K562 (cell line): ENCODE results near the gene HEY2.

Experiments used
- BRF1 ChIP-seq: IDR thresholded peaks from 3 replicates; pipeline ENCODE4 v1.6.1; 2011; ENCODE audit warnings: borderline replicate concordance, mild to moderate bottlenecking; ENCODE audit not compliant: insufficient read length; ENCODE audit errors: extremely low read depth
- ZNF165 ChIP-seq: fragments of 250-450 bp; sonication (Bioruptor Pico); IDR thresholded peaks from 2 replicates; pipeline ENCODE4 v1.4.0; 2020; ENCODE audit warnings: borderline replicate concordance
- ZNF224 ChIP-seq: sonication (generic); formaldehyde crosslinking; IDR thresholded peaks from 2 replicates; pipeline ENCODE4 v1.8.0; 2022; ENCODE audit warnings: mild to moderate bottlenecking, missing genetic modification reagents
- ZNF780A ChIP-seq: fragments of 250-450 bp; sonication (Bioruptor Pico); IDR thresholded peaks from 2 replicates; pipeline ENCODE4 v1.5.0; 2021; ENCODE audit warnings: mild to moderate bottlenecking
- TF ChIP-seq, protein P1 (sequence below), 2 experiments: fragments of 450-650 bp; IDR thresholded peaks; 2 replicates each; pipeline ENCODE4 v1.6.1; 2016; ENCODE audit warnings: mild to moderate bottlenecking in 2 of 2, borderline replicate concordance in 1 of 2, low read depth in 1 of 2, moderate library complexity in 1 of 2
- TF ChIP-seq, protein P2 (sequence below): sonication (generic); formaldehyde crosslinking; IDR thresholded peaks from 2 replicates; pipeline ENCODE4 v1.8.1; 2022; ENCODE audit warnings: missing genetic modification reagents
- TF ChIP-seq, protein P3 (sequence below), 3 experiments: IDR thresholded peaks in 2 of 3; conservative IDR thresholded peaks in 1 of 3; 2 replicates each; pipeline ENCODE4 v1.5.1; 2011 to 2012; ENCODE audit warnings: low read length in 3 of 3, mild to moderate bottlenecking in 3 of 3, control low read depth in 2 of 3, improper control_type of control experiment in 1 of 3, inconsistent platforms in 1 of 3, low read depth in 1 of 3, mixed read lengths in 1 of 3, moderate library complexity in 1 of 3; ENCODE audit not compliant: insufficient read depth in 2 of 3

DNA sequence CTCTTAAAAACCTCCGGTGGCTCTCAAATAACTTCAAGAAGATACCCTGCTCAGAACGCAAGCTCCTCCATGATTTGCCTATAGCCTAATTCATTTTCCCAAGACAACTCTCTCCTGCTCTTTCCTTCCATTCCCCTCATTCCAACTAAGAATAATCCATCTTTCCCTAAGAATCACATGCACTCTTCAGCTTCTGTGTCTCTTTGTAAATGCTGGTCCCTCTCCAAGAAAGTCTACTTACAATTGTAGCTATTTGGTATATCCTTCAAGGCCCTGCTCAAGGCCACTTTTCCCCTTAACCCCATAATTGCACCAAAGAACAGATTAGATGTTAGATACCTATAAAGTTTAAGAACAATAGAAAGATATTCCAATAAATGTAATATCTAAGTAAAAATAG is 7.4 kb upstream of the HEY2 start:
- TF ChIP-seq ZNF165 (no peak), BRF1 (no peak), ZNF780A (no peak), ZNF224 (CRISPR knock-in tag) (no peak)
- TF ChIP-seq, protein P1, sequence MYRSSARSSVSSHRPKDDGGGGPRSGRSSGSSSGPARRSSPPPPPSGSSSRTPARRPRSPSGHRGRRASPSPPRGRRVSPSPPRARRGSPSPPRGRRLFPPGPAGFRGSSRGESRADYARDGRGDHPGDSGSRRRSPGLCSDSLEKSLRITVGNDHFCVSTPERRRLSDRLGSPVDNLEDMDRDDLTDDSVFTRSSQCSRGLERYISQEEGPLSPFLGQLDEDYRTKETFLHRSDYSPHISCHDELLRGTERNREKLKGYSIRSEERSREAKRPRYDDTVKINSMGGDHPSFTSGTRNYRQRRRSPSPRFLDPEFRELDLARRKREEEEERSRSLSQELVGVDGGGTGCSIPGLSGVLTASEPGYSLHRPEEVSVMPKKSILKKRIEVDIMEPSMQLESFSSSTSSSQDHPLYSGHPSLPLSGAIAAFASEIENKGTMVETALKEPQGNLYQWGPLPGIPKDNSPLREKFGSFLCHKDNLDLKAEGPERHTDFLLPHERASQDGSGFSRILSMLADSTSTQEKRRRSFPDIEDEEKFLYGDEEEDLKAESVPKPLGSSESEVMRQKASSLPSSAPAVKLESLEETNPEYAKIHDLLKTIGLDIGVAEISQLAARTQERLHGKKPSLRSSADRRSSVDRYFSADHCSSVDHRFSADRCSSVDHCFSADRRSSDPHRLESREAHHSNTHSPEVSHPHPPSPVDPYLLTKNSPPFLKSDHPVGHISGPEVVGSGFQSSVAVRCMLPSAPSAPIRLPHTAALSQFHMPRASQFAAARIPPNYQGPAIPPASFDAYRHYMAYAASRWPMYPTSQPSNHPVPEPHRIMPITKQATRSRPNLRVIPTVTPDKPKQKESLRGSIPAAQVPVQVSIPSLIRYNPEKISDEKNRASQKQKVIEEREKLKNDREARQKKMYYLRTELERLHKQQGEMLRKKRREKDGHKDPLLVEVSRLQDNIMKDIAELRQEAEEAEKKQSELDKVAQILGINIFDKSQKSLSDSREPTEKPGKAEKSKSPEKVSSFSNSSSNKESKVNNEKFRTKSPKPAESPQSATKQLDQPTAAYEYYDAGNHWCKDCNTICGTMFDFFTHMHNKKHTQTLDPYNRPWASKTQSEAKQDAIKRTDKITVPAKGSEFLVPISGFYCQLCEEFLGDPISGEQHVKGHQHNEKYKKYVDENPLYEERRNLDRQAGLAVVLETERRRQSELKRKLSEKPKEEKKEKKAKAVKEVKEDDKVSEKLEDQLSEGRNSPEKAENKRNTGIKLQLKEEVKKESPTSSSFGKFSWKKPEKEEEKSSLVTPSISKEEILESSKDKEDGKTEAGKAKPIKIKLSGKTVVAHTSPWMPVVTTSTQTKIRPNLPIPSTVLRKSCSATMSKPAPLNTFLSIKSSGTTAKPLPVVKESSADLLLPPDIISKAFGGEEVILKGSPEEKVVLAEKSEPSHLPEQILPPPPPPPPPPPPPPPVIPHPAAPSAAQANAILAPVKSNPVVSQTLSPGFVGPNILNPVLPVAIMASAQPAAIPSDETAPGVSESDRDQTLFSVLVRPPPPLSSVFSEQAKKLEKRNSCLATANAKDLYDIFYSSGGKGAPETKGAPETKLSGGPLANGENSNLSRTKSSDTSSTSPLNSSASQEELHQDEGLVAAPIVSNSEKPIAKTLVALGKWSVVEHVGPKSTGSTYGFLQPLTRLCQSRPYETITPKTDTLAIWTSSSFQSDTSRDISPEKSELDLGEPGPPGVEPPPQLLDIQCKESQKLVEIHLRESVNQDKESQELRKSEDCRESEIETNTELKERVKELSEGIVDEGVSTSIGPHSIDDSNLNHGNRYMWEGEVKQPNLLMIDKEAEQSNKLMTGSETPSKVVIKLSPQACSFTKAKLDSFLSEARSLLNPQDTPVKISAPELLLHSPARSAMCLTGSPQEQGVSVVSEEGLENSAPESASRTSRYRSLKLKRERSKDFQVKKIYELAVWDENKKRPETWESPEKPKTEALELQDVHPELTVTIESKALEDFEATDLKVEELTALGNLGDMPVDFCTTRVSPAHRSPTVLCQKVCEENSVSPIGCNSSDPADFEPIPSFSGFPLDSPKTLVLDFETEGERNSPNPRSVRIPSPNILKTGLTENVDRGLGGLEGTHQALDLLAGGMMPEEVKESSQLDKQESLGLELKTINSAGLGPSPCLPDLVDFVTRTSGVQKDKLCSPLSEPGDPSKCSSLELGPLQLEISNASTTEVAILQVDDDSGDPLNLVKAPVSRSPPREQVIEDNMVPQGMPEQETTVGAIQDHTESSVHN (IDR thresholded peaks at IDR 0.05; ENCODE audit: borderline replicate concordance in 1 of 2, low read depth in 1 of 2), result no peak
- TF ChIP-seq, protein P2, sequence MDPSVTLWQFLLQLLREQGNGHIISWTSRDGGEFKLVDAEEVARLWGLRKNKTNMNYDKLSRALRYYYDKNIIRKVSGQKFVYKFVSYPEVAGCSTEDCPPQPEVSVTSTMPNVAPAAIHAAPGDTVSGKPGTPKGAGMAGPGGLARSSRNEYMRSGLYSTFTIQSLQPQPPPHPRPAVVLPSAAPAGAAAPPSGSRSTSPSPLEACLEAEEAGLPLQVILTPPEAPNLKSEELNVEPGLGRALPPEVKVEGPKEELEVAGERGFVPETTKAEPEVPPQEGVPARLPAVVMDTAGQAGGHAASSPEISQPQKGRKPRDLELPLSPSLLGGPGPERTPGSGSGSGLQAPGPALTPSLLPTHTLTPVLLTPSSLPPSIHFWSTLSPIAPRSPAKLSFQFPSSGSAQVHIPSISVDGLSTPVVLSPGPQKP (CRISPR knock-in tag), result no peak
- TF ChIP-seq, protein P3, sequence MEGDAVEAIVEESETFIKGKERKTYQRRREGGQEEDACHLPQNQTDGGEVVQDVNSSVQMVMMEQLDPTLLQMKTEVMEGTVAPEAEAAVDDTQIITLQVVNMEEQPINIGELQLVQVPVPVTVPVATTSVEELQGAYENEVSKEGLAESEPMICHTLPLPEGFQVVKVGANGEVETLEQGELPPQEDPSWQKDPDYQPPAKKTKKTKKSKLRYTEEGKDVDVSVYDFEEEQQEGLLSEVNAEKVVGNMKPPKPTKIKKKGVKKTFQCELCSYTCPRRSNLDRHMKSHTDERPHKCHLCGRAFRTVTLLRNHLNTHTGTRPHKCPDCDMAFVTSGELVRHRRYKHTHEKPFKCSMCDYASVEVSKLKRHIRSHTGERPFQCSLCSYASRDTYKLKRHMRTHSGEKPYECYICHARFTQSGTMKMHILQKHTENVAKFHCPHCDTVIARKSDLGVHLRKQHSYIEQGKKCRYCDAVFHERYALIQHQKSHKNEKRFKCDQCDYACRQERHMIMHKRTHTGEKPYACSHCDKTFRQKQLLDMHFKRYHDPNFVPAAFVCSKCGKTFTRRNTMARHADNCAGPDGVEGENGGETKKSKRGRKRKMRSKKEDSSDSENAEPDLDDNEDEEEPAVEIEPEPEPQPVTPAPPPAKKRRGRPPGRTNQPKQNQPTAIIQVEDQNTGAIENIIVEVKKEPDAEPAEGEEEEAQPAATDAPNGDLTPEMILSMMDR (IDR thresholded peaks at IDR 0.05 in 2 of 3, conservative IDR thresholded peaks at IDR 0.05 in 1 of 3; ENCODE audit: insufficient read depth in 2 of 3, low read depth in 1 of 3, low read length in 3 of 3), result no peak
